ENCODE measurements around the gene C15orf39. TPM values are rescaled to one million over a fixed set of nuclear protein-coding genes. Genes with fewer than 3 reads are reported as not detected.
"Not testable (repeated sequence)": the region's sequence is repeated elsewhere in the genome, so short reads cannot be mapped to it uniquely, and the experiment has no call there.

Gene C15orf39
- total RNA-seq, 1 experiment from 2014 or later, result 7.7 TPM

GRCh38 chr15:75235760-75236729 lies 34.4 kb downstream of the C15orf39 start:
- in situ Hi-C loops (cut with HindIII; ENCODE audit: low pct_unique_long_range_greater_than_20kb, low sequenced_read_pairs), result no loop called here

GRCh38 chr15:75237316-75237982 lies 35.8 kb downstream of the C15orf39 start:
- DNase-seq (ENCODE audit: low read depth), result no peak
- in situ Hi-C loops (cut with HindIII; ENCODE audit: low pct_unique_long_range_greater_than_20kb, low sequenced_read_pairs), result no loop called here

More at GRCh38 chr15:75235760-75236729, 34.4 kb downstream of the C15orf39 start:
- DNase-seq (ENCODE audit: low read depth), result no peak

- DNase-seq (ENCODE audit: low read depth), result no peak
- in situ Hi-C loops (cut with HindIII; ENCODE audit: low pct_unique_long_range_greater_than_20kb, low sequenced_read_pairs), result no loop called here
Observed at GRCh38 chr15:75238150-75238549, 36.5 kb downstream of the C15orf39 start.

GRCh38 chr15:75245741-75246140 lies 44.1 kb downstream of the C15orf39 start:
- in situ Hi-C loops (cut with HindIII; ENCODE audit: low pct_unique_long_range_greater_than_20kb, low sequenced_read_pairs); DNase-seq (ENCODE audit: low read depth): not testable (repeated sequence)

GRCh38 chr15:75248991-75249390 lies 47.3 kb downstream of the C15orf39 start:
- in situ Hi-C loops (cut with HindIII; ENCODE audit: low pct_unique_long_range_greater_than_20kb, low sequenced_read_pairs); DNase-seq (ENCODE audit: low read depth): not testable (repeated sequence)

- no peak for DNase-seq (ENCODE audit: low read depth)
- in situ Hi-C loops (cut with HindIII; ENCODE audit: low pct_unique_long_range_greater_than_20kb, low sequenced_read_pairs), result no loop called here
Observed at GRCh38 chr15:75249726-75250125, 48.0 kb downstream of the C15orf39 start.

- DNase-seq (ENCODE audit: low read depth); in situ Hi-C loops (cut with HindIII; ENCODE audit: low pct_unique_long_range_greater_than_20kb, low sequenced_read_pairs): not testable (repeated sequence)
Observed at GRCh38 chr15:75251343-75251742, 49.7 kb downstream of the C15orf39 start.

- in situ Hi-C loops (cut with HindIII; ENCODE audit: low pct_unique_long_range_greater_than_20kb, low sequenced_read_pairs); DNase-seq (ENCODE audit: low read depth): not testable (repeated sequence)
Observed at GRCh38 chr15:75252285-75252684, 50.6 kb downstream of the C15orf39 start.

- in situ Hi-C loops (cut with HindIII; ENCODE audit: low pct_unique_long_range_greater_than_20kb, low sequenced_read_pairs); DNase-seq (ENCODE audit: low read depth): not testable (repeated sequence)
Observed at GRCh38 chr15:75258034-75258433, 56.4 kb downstream of the C15orf39 start, which contains the start of gene GOLGA6C. Gene GOLGA6C (plus strand): TSS chr15:75258334. CDS start chr15:75258599, 265 bp downstream.

GRCh38 chr15:75258620-75259343 lies 57.1 kb downstream of the C15orf39 start:
- in situ Hi-C loops (cut with HindIII; ENCODE audit: low pct_unique_long_range_greater_than_20kb, low sequenced_read_pairs); DNase-seq (ENCODE audit: low read depth): not testable (repeated sequence)

- in situ Hi-C loops (cut with HindIII; ENCODE audit: low pct_unique_long_range_greater_than_20kb, low sequenced_read_pairs), result not testable (repeated sequence)
Observed at GRCh38 chr15:75259873-75260272, 58.2 kb downstream of the C15orf39 start.

More at GRCh38 chr15:75259873-75260272, 58.2 kb downstream of the C15orf39 start:
- DNase-seq (ENCODE audit: low read depth), result not testable (repeated sequence)

Other genes starting within 250 kb of the C15orf39 start
- gene RPP25, start 245.1 kb upstream of the C15orf39 start, total RNA-seq (2014; rRNA removed; shearing (Covaris generic); ENCODE audit: low replicate concordance), result 1.4 and 1.5 TPM in 2 replicates
- 0.88 and 1.0 TPM in 2 replicates for gene SCAMP5, start 206.3 kb upstream of the C15orf39 start, total RNA-seq (2014; rRNA removed; shearing (Covaris generic); ENCODE audit: low replicate concordance)
- gene PPCDC, start 178.3 kb upstream of the C15orf39 start, total RNA-seq (2014; rRNA removed; shearing (Covaris generic); ENCODE audit: low replicate concordance), result 22.8 and 38.3 TPM in 2 replicates
- not detected in 2 replicates for gene GOLGA6C, start 56.5 kb downstream of the C15orf39 start, total RNA-seq (2014; rRNA removed; shearing (Covaris generic); ENCODE audit: low replicate concordance)
- gene GOLGA6D, start 81.0 kb downstream of the C15orf39 start, total RNA-seq (2014; rRNA removed; shearing (Covaris generic); ENCODE audit: low replicate concordance), result not detected in 2 replicates
- 165 and 212 TPM in 2 replicates for gene COMMD4, start 134.2 kb downstream of the C15orf39 start, total RNA-seq (2014; rRNA removed; shearing (Covaris generic); ENCODE audit: low replicate concordance)
- gene NEIL1, start 145.2 kb downstream of the C15orf39 start, total RNA-seq (2014; rRNA removed; shearing (Covaris generic); ENCODE audit: low replicate concordance), result not detected in 2 replicates
- 66.8 and 90.6 TPM in 2 replicates for gene MAN2C1, start 166.7 kb downstream of the C15orf39 start, total RNA-seq (2014; rRNA removed; shearing (Covaris generic); ENCODE audit: low replicate concordance)
- gene SIN3A, start 249.8 kb downstream of the C15orf39 start, total RNA-seq (2014; rRNA removed; shearing (Covaris generic); ENCODE audit: low replicate concordance), result 17.7 and 32.6 TPM in 2 replicates

Data from Caki2 (cell line).